Bone marrow (tissue), 2 donors: ENCODE results near the gene GBP3.
"Not testable (repeated sequence)": the region's sequence is repeated elsewhere in the genome, so short reads cannot be mapped to it uniquely, and the experiment has no call there.

ENCODE experiments used
- DNase-seq, 2 donors: peaks; one replicate each; lab custom pipeline; 2025; lab: John Stamatoyannopoulos, UW

GBP3 gene

DNA sequence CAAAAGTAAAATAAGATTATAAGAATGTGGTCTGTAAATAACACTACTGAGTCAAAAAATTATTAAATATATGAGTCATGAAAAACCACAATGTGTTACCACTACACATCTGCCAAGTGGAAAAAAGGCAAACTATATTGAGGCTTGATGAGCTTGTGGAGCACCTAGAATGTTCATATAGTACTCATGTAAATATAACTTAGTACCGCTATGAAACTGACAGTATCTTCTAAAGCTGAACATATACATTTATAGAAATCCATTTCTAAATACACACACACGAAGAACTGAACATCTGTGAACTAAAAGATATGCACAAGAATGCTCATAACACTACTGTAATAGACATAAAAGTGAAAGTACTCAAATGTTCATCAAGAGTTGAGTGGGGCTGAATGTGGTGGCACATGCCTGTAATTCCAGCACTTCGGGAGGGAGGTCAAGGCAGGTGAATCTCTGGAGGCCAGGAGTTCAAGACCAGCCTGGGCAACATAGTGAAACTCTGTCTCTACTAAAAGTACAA, 18.5 kb upstream of the GBP3 start:
- DNase-seq: no peak

DNA sequence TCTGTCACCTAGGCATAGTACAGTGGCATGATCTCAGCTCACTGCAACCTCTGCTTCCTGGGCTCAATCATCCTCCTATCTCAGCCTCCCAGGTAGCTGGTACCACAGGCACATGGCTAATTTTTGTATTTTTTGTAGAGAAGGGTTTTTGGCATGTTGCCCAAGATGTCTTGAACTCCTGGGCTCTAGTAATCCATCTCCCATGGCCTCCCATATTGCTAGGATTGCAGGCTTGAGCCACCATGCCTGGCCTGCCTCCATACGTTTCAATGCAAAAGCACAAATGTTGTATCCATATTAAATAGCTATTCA, 17.6 kb upstream of the GBP3 start:
- no peak for DNase-seq

DNA sequence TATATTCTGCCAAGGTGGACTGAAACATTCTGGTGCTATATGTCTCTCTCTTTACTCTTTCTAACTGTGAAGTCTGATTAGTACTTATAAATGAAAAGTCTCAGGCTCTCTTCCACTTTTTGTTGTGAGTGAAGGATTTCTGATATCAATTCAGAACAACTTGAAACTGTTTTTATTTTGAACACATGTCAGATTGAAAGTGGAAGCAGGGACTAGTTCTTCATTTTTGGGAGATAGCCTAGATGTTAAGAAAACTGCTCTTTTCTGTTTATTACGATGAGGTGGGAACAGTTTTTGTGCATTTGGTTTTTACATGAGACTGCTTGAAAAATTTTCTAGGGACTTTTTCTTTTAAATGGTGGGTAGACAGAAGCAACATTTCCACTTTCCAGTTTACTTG, 14.5 kb upstream of the GBP3 start:
- peak in 1 of 2 donors; percentile 7 for DNase-seq

DNA sequence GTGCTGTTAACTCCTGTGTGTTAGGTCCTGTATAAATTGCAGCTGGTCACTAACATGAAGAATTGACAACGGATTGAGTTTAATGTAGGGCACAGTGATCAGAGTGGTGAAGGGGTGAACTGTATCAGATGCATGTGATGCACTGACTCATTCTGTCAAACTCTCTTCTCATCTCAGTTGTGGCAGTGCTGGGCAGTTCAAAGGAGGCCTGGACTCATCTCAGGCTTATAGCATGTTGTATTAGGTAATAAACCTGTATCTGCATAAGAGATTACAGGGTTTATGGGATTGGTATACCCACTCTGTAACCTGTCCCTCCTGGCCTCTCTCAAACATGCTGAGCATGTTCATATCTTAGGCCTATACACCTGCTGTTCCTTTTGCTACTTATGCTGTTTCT, 12.4 kb upstream of the GBP3 start:
- DNase-seq: no peak

DNA sequence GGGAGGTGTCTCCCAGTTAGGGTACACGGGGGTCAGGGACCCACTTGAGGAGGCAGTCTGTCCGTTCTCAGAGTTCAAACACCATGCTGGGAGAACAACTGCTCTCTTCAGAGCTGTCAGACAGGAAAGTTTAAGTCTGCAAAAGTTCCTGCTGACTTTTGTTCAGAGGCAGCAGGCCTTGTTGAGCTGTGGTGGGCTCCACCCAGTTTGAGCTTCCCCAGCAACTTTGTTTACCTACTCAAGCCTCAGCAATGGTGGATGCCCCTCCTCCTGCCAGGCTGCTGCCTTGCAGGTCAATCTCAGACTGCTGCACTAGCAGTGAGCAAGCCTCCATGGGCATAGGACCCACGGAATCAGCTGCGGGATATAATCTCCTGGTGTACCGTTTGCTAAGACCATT, 11.3 kb upstream of the GBP3 start:
- not testable (repeated sequence) for DNase-seq

DNA sequence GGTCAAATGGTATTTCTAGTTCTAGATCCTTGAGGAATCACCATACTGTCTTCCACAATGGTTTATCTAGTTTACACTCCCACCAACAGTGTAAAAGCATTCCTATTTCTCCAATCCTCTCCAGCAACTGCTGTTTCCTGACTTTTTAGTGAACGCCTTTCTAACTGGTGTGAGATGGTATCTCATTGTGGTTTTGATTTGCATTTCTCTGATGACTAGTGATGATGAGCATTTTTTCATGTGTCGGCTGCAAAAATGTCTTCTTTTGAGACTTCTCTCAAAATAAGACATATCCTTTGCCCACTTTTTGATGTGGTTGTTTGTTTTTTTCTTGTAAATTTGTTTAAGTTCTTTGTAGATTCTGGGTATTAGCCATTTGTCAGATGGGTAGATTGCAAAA, 6.4 kb upstream of the GBP3 start:
- DNase-seq: not testable (repeated sequence)

DNA sequence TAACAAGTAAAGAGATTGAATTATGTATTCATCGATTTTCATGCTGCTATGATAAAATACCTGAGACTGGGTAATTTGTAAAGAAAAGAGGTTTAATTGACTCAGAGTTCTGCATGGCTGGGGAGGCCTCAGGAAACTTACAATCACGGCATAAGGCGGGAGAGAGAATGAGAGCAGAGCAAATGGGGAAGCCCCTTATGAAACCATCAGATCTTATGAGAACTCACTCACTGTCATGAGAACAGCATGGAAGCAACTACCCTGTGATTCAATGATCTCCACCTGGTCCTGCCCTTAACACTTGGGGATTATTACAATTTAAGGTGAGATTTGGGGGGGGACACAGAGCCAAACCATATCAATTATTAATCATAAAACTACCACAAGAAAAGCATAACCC, 3.3 kb upstream of the GBP3 start:
- DNase-seq: no peak

DNA sequence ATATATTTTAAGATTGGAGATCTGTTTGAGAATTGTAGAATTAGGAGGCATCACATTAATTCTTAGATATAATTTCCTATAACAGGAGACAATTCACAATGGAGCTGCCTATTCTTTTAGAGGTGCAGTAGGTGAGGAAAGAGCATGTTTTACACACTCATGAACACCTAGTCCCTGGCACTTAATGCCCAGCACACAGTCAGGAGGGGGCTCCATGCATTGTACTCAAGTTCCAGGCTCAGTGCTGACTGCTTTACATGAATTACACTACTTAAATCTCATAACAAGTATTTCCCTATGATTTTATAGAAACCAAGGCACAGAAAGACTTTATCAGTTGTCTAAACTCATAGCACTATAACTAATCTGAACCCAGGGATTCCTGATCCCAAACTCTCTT, 360 bp upstream of the GBP3 start:
- no peak for DNase-seq

DNA sequence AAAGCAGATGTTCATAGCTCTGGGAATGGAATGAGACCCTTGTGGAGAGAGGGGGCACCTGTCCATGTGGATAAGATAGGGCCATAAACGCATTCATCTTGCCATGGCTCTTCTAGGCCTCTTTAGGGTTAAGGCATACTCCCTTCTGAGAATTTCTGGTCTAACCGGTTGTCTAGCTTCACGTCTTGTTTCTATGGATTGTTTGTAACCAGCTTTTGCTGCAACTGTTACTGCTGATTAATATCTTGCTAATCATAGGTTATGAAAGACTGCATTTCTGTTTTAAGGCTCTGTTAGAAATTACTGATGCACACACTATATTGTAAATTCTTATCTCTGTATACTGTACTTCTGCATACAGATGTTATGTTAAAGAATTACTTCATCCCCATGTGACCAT, 4.3 kb downstream of the GBP3 start:
- not testable (repeated sequence) for DNase-seq

DNA sequence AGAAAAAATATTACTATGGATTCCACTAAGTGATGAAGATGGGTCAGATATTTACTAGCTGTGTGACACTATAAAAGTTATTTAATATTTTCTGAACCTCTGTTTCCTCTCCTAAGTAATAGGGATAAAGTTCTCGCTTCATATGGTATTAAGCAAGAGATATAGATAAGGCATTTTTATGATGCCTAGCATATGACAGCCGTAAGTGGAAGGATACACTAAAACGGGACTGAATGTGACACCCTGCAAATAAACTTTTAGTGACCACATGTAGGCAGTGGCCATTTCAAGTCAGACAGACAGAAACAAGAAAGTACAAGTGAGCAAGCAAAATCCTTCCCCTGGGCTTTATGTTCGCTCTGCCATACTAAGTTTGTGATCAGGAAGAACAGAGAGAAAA, 14.2 kb downstream of the GBP3 start:
- no peak for DNase-seq

DNA sequence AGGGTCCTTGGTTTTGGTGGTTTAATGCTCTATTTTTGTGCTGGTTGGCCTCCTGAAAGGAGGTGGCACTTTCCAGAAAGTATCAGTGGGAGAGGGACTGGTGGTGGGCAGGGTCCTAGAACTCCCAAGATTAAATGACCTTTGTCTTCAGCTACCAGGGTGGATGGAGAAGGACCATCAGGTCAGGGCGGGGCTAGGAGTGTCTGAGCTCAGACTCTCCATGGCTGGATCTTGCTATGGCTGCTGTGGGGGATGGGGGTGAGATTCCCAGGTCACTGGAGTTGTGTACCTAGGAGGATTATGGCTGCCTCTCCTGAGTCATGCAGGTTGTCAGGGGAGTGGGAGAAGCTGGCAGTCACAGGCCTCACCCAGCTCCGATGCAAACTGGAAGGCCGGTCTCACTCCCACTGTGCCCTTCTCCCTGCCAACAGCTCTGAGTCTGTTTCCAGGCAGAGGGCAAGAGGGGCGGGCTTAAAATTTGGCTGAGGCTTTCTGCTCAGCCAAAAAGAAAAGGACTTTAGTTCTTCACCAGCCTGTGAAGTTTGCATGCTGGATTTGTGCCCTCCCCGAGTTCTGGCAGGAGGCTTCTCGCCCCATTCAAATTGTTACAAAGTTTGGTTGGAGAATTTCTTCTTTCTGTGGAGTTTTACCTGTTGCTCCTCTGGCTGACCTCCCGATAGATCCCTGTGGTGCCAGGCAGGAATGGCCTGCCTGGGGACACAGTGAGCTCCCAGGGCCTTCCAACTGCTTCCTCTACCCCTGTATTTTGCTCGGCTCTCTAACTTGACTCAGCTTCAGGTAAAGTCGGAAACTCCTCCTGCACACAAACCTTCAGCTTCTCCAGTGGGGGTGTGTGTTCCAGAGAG, 17.1 kb downstream of the GBP3 start:
- DNase-seq: no peak

DNA sequence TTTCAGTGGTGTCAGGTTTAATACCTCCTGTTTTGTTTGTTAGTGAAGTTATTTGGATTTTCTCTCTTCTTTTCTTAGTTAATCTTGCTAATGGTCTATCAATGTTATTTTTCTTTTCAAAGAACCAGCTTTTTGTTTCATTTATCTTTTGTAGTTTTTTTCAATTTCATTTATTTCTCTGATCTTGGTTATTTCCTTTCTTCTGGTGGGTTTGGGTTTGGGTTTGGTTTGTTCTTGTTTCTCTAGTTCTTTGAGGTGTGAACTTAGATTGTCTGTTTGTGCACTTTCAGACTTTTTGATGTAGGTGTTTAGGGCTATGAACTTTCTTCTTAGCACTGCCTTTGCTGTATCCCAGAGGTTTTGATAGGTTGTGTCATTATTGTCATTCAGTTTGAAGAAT, 20.5 kb downstream of the GBP3 start:
- not testable (repeated sequence) for DNase-seq

DNA sequence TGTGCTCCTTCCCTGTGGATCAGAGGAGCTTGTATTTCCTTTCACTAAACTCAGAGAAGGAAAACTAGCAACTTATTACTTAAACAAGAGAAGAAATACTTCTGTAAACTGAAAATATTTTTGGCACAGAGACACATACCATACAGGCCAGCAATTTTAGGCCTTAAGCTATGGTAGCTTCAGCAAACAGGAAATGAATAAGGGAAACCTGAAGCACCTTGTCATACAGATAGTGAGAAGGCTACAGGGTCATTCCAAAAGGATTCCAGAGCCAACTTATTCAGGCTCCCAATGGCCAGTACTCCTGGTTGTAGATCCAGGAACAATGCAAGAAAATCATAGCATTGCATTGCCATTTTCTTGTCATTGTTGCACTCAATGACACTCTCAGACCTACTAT, 21.2 kb downstream of the GBP3 start:
- no peak for DNase-seq

DNA sequence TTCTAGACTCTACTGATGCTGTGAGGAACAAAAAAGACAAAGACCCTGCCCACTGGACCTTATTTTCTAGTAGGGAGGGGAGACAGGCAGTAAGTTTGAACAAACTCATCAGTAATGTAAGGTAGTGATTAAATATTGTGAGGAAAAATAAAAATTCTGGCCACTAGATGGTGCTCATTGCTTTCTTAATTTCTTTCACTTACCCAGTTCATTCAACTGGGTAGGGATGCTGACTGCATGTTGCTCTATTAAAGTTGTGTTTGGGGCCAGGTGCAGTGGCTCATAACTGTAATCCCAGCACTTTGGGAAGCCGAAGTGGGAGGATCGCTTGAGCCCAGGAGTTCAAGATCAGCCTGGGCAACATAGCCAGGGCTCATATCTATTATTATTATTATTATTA, 23.9 kb downstream of the GBP3 start:
- DNase-seq: peak in 1 of 2 donors; percentile 74

DNA sequence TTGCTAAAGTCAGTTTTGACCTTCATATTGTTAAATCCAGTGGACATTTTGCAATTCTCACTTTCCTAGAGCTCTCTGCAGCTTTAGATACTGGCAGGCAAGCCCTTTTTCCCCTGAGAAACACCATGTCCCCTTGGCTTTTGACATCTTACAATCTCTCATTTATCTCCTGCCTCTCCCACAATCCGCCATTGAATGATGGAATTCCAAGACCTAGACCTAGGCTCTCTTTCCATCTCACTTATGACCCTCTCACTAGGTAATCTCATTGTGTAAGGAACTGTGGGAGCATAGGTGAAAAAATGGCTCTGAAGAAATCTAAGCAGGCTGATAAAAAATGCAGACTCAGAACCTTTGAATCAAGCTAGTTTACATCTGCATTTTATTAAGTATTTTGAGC, 32.2 kb downstream of the GBP3 start:
- DNase-seq: no peak

DNA sequence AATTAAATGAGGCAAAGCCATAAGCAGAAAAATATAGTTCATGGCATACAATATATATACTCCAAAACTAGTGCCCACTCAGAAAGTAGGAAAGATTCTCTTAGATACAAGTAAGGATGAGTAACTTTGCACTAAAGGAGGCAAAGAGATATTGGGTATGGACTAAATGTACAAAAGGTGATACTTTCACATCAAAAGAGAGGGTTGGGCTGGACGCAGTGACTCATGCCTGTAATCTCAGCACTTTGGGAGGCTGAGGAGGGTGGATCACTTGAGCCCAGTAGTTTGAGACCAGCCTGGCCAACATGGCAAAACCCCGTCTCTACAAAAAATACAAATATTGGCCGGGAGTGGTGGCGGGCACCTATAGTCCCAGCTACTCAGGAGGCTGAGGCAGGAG, 37.0 kb downstream of the GBP3 start:
- DNase-seq: no peak

DNA sequence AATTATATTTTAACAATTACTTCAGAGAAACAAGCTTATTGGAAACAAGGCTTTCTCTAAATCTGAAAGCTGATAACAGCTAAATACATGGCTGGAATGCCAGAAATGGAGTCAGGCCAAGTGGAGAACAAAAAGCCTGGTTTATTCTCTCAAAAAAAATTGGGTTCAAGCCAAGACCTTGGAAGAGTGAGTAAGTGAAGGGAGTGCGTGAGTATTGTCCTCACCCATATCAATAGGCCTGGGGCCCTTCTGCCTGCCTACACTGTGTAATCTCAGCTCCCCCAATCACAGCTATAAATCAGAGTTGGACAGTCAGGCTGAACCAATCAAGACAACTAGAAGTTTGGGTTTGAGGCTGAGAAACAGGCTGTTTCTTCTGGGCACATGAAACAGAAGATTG, 37.6 kb downstream of the GBP3 start:
- DNase-seq: no peak

DNA sequence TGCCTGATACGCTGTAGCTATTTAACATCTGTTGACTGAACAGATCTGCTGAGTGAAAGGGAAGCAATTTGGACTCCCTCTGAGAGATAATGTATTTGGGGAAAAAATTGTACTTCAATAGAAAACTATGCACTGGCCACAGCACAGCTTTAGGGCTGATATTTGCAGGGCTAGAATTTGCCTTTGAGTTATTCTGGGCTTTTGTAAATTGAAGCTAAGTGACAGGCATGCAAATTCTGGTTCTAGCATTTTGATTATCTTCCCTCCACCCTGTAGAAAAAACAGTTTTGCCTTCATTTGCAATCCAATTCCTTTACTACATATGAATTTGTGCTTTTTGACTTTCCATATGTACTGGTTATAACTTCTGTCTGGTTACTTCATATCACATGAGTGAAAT, 38.1 kb downstream of the GBP3 start:
- no peak for DNase-seq

DNA sequence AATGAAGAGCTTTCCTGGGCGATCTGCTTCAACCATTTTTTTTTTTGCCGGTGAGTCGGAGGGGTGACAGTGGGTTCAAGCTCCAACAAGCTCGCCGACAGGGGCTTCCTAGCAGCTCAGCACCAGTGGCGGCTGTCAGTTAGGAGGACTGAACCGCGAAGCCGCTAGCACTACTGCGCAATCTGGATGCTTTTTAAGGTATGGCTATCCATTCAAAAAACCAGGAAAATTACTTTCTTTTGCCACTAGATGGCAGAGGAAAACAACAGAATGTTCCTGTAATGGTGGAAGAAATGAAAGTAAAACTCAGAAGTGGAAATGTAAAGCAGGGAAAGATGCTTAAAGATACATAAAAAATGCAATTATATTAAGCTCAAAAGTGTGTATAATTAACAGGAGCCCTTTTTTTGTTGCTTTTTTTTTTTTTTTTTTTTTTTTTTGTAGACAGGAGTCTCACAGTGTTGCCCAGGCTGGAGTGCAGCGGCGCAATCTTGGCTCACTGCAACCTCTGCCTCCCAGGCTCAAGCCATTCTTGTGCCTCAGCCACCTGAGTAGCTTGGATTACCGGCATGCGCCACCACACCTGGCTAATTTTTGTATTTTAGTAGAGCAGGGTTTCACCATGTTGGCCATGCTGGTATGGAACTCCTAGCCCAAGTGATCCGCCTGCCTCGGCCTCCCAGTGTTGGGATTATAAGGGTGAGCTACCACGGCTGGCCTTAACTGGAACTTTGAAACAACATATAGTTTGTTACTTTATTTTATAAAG, 38.7 kb downstream of the GBP3 start:
- peak in 1 of 2 donors; percentile 63 for DNase-seq

DNA sequence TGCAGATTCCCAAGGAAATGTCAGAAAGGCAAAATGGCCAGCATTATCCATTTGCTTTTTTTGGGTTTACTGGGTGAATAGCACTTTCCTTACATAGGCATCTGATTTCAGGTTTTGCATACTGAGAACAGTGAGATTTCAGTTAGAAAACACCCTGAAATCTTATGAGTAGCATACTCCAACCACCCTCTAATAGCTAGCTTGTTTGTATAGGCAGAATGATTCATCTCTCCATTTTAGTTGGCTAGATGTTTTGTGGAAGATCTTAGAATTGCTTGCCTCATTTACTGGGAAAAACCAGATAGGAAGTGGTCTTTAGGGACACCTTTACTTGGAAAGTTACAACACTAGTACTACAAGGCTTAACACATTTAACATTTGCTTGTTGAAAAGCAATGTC, 40.6 kb downstream of the GBP3 start:
- no peak for DNase-seq

DNA sequence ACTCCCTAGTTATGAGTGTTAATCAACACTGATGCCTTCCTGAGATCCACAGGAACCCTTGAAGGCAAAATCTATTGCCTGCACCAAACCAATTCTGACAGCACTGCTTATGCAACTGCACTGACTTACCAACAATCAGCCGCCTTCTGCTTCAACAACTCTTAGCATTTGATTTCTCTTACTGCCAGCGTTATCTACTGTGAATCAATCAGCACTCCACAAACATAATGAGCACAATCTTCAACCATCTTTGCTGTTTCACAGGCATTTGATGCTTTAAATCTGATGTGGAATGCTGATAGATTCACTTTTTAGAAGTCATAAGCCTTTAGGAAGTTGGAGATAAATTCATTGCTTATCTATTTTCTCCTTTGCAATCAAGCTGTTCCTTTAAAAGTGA, 41.2 kb downstream of the GBP3 start:
- not testable (repeated sequence) for DNase-seq

DNA sequence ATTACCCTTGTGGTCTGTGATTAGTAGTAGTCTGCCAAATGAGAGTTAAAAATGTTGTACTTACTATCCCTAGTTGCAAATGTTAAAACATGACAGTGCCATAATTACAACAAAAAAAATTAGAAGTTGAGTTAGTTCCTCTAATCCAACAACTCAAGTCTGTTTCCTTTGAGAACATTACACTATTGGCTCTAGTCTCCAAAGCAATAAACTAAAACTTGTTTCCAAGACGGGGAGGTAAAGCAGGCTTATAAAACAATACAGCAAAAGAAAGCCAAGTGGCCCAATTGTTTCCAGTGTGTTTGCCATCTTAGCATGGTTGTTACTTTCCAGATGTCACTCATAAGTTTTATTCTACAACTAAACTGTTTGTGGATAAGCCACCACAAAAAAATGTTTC, 41.8 kb downstream of the GBP3 start:
- peak in 1 of 2 donors; percentile 29 for DNase-seq

DNA sequence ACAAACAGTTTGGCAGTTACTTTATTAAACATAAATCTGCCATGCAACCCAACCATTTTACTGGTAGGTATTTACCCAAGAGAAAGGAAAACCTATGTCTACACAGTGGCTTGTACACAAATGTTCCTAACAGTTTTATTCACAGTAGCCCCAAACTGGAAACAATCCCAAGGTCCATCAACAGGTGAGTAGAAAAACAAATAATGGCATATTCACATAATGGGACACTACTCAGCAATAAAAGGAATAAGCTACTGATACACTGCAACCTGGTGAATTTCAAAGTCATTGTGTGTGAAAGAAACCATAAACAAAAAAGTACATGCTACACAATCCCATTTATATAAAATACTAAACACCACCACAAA, 42.9 kb downstream of the GBP3 start:
- no peak for DNase-seq
